Fibroblast of lung (primary cell): ENCODE results near the gene EYS. TPM values are rescaled to one million over a fixed set of nuclear protein-coding genes. Genes with fewer than 3 reads are reported as not detected.

Experiments used
- DNase-seq, 2 donors: peaks; one replicate each; pipeline versions ENCODE4 v3.0.0 to v3.0.0-alpha.2; 2010; ENCODE audit warnings: low read depth in 2 of 2
- H2AFZ ChIP-seq: 2 replicates; pipeline ENCODE4 v1.5.1; 2012; ENCODE audit warnings: low read length, control low read depth, inconsistent platforms
- H3K27ac ChIP-seq: 2 replicates; pipeline ENCODE4 v1.5.1; 2011; ENCODE audit warnings: low read length, control low read depth; ENCODE audit not compliant: insufficient read depth
- H3K27me3 ChIP-seq: 2 replicates; pipeline ENCODE4 v1.5.1; 2011; ENCODE audit warnings: mild to moderate bottlenecking, low read length; ENCODE audit not compliant: control insufficient read depth, insufficient read depth
- H3K36me3 ChIP-seq: 2 replicates; pipeline ENCODE4 v1.5.1; 2011; ENCODE audit warnings: low read length; ENCODE audit not compliant: control insufficient read depth, insufficient read depth
- H3K4me1 ChIP-seq: 2 replicates; pipeline ENCODE4 v1.5.1; 2011; ENCODE audit warnings: low read length; ENCODE audit not compliant: control insufficient read depth, insufficient read depth; ENCODE audit errors: extremely low read depth
- H3K4me2 ChIP-seq: 2 replicates; pipeline ENCODE4 v1.5.1; 2011; ENCODE audit warnings: low read length, control low read depth; ENCODE audit not compliant: insufficient read depth; ENCODE audit errors: extremely low read depth
- H3K4me3 ChIP-seq, 4 experiments: fragments of 200-600 bp in 1 of 4; sonication (generic) in 1 of 4; replicated peaks in 1 of 4; 2 replicates each; pipeline ENCODE4 v1.5.1; 2011 to 2016; ENCODE audit warnings: low read length in 4 of 4, low read depth in 3 of 4, mild to moderate bottlenecking in 3 of 4, control low read depth in 2 of 4, inconsistent platforms in 1 of 4, mixed read lengths in 1 of 4; ENCODE audit not compliant: insufficient read depth in 1 of 4; ENCODE audit errors: control extremely low read depth in 1 of 4
- H3K79me2 ChIP-seq: 2 replicates; pipeline ENCODE4 v1.5.1; 2012; ENCODE audit warnings: mild to moderate bottlenecking, low read length, inconsistent platforms; ENCODE audit not compliant: control insufficient read depth, insufficient read depth
- H3K9ac ChIP-seq: 2 replicates; pipeline ENCODE4 v1.5.1; 2011; ENCODE audit warnings: mild to moderate bottlenecking, low read length, control low read depth; ENCODE audit not compliant: insufficient read depth
- H3K9me3 ChIP-seq: 2 replicates; pipeline ENCODE4 v1.5.1; 2012; ENCODE audit warnings: low read depth, low read length; ENCODE audit not compliant: control insufficient read depth, insufficient read depth
- H4K20me1 ChIP-seq: 2 replicates; pipeline ENCODE4 v1.5.1; 2011; ENCODE audit warnings: low read length; ENCODE audit not compliant: control insufficient read depth, insufficient read depth; ENCODE audit errors: extremely low read depth
- EZH2 ChIP-seq: IDR thresholded peaks from 2 replicates; pipeline ENCODE4 v1.5.1; 2012; ENCODE audit warnings: low read length, control low read depth, mild to moderate bottlenecking; ENCODE audit errors: missing control alignments
- polyA plus RNA-seq, 2 donors: library from polyadenylated mRNA; depleted of rRNA in 1 of 2; stranded (reverse) in 1 of 2; unstranded in 1 of 2; fragments of >200 nt; gene quantifications; 2 replicates each; pipeline ENCODE4 v1.2.1, GENCODE V29; 2011 to 2012; ENCODE audit warnings: missing spikeins in 1 of 2
- total RNA-seq: library from RNA; depleted of rRNA; stranded (reverse); fragments of >200 nt; gene quantifications from 2 replicates; pipeline ENCODE4 v1.2.1, GENCODE V29; 2014
- TF ChIP-seq, protein P1 (sequence below), 2 donors: IDR thresholded peaks in 1 of 2; conservative IDR thresholded peaks in 1 of 2; 1 replicate in 1 of 2; 2 replicates in 1 of 2; pipeline ENCODE4 v1.5.1; 2011 to 2012; ENCODE audit warnings: low read length in 2 of 2, control low read depth in 1 of 2, inconsistent platforms in 1 of 2, low read depth in 1 of 2, mild to moderate bottlenecking in 1 of 2

EYS gene
- total and polyA plus RNA-seq, 2 donors (not counting 1 experiment from before 2014, with no cell fraction given), result under 0.01 TPM; not detected in 1

DNA sequence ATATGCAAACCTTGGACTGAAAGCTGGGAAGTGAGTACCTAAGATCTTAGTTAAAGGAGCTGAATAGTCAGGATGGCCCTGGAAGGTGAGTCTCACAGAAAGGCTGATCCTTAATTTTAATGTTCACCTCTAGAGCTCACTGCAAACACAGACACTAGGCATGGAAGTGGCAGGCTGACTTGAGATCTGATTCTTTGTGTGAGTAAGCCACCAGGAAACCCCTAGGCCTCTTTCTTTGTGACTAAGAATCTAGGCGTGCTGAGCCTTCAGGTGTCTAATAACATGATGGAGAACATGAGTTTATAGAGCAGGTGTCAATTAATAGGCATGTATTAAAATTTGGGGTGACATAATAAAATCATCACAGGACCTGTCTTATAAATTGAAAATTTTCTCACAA lies 642.2 kb downstream of the EYS start:
- Histone ChIP-seq H3K27ac (no peak overlapping the region), H3K4me3 (no peak overlapping the region), H3K36me3 (no peaks in the 10 kb centered on the region), H3K9ac (no peak overlapping the region), H3K4me1 (no peaks in the 10 kb centered on the region), H3K27me3 (no peaks in the 10 kb centered on the region), H3K9me3 (no peaks in the 10 kb centered on the region), H3K4me2 (no peak overlapping the region), H3K79me2 (no peaks in the 10 kb centered on the region), H4K20me1 (no peaks in the 10 kb centered on the region), H2AFZ (no peak overlapping the region)
- TF ChIP-seq, protein P1, sequence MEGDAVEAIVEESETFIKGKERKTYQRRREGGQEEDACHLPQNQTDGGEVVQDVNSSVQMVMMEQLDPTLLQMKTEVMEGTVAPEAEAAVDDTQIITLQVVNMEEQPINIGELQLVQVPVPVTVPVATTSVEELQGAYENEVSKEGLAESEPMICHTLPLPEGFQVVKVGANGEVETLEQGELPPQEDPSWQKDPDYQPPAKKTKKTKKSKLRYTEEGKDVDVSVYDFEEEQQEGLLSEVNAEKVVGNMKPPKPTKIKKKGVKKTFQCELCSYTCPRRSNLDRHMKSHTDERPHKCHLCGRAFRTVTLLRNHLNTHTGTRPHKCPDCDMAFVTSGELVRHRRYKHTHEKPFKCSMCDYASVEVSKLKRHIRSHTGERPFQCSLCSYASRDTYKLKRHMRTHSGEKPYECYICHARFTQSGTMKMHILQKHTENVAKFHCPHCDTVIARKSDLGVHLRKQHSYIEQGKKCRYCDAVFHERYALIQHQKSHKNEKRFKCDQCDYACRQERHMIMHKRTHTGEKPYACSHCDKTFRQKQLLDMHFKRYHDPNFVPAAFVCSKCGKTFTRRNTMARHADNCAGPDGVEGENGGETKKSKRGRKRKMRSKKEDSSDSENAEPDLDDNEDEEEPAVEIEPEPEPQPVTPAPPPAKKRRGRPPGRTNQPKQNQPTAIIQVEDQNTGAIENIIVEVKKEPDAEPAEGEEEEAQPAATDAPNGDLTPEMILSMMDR (conservative IDR thresholded peaks at IDR 0.05 in 1 of 2, IDR thresholded peaks at IDR 0.05 in 1 of 2; ENCODE audit: low read depth in 1 of 2, low read length in 2 of 2), result no peak
- TF ChIP-seq EZH2, result no peak
- no peak for DNase-seq

DNA sequence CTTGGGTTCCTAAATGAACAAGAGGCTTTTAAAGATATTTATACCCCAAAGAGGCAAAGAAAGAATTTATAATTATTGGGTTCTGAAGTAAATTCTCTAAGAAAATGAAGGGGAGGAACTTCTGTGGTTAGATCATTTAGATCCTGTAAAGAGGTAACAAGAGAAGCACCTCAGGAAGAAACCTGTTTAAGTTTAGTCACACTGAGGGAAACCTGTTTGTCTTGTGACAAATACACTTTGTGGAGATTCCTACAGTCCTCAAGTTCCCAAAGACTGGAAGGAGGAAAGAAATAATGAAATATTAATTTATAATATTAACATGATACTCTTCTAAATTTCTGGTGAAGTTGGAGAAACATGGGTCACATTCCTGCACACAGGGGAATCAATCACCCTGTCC lies 647.5 kb downstream of the EYS start:
- no peak overlapping the region for H3K4me3 ChIP-seq
- H3K27ac ChIP-seq, result no peak overlapping the region
- no peaks in the 10 kb centered on the region for H3K36me3 ChIP-seq
- TF ChIP-seq EZH2, result no peak
- TF ChIP-seq, protein P1 (conservative IDR thresholded peaks at IDR 0.05 in 1 of 2, IDR thresholded peaks at IDR 0.05 in 1 of 2; ENCODE audit: low read depth in 1 of 2, low read length in 2 of 2), result no peak
- no peaks in the 10 kb centered on the region for H3K4me1 ChIP-seq
- H3K79me2 ChIP-seq, result no peaks in the 10 kb centered on the region
- no peaks in the 10 kb centered on the region for H4K20me1 ChIP-seq
- DNase-seq, result no peak
- no peak overlapping the region for H2AFZ ChIP-seq
- H3K27me3 ChIP-seq, result no peaks in the 10 kb centered on the region
- H3K9me3 ChIP-seq, result no peaks in the 10 kb centered on the region
- H3K4me2 ChIP-seq, result no peak overlapping the region
- no peak overlapping the region for H3K9ac ChIP-seq

DNA sequence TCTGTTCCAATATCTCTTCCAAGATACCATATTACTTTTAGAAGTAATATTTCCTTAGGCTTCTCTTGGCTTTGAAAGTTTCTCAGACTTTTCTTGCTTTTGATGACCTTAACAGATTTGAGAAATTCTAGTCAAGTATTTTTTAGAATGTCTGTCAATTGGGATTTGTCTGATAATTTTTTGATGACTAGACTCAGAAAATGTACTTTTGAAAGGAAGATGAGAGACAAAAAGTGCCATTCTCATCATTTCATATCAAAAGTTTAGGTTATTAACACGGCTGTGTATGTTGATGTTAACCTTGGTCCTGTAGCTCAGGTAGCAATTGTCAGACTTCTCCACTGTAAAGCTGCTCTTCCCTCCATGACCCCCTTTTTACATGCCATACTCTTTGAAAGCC lies 651.5 kb downstream of the EYS start:
- H3K79me2 ChIP-seq, result no peaks in the 10 kb centered on the region
- H4K20me1 ChIP-seq, result no peaks in the 10 kb centered on the region
- no peak overlapping the region for H3K4me3 ChIP-seq
- no peak for DNase-seq
- H2AFZ ChIP-seq, result no peak overlapping the region
- H3K4me2 ChIP-seq, result no peak overlapping the region
- no peaks in the 10 kb centered on the region for H3K4me1 ChIP-seq
- H3K36me3 ChIP-seq, result no peaks in the 10 kb centered on the region
- no peaks in the 10 kb centered on the region for H3K27me3 ChIP-seq
- no peak overlapping the region for H3K27ac ChIP-seq
- H3K9ac ChIP-seq, result no peak overlapping the region
- TF ChIP-seq, protein P1 (conservative IDR thresholded peaks at IDR 0.05 in 1 of 2, IDR thresholded peaks at IDR 0.05 in 1 of 2; ENCODE audit: low read depth in 1 of 2, low read length in 2 of 2), result no peak
- TF ChIP-seq EZH2, result no peak
- H3K9me3 ChIP-seq, result no peaks in the 10 kb centered on the region
